C4-2B (cell line): Measurements from ENCODE around the gene ADAMTS7.

Experiments used
- ZFX ChIP-seq: fragments of 450-650 bp; IDR thresholded peaks from 2 replicates; pipeline ENCODE4 v1.6.1; 2017
- TF ChIP-seq, protein P1 (sequence below): fragments of 450-650 bp; conservative IDR thresholded peaks from 2 replicates; pipeline ENCODE4 v1.5.1; 2017; ENCODE audit warnings: mild to moderate bottlenecking

DNA sequence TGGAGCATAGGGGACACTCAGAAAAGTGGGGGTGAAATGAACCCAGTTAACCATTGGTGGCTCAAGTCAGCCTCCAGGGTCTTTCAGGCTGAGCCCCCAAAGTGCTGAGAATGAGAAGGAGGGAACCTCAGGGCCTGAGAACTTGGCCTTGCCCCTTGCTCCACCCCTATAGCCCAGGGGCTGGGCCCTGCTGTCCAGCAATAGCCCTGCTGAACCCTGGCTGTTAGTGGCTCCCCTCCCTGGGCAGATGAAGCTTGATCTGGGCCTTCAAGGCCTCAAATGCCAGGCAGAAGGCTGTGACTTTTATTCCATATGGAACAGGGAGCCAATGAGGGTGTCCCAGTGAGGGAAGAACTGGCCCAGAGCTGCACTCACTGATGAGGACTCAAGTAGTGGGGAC lies 16.2 kb downstream of the ADAMTS7 start:
- TF ChIP-seq, protein P1, sequence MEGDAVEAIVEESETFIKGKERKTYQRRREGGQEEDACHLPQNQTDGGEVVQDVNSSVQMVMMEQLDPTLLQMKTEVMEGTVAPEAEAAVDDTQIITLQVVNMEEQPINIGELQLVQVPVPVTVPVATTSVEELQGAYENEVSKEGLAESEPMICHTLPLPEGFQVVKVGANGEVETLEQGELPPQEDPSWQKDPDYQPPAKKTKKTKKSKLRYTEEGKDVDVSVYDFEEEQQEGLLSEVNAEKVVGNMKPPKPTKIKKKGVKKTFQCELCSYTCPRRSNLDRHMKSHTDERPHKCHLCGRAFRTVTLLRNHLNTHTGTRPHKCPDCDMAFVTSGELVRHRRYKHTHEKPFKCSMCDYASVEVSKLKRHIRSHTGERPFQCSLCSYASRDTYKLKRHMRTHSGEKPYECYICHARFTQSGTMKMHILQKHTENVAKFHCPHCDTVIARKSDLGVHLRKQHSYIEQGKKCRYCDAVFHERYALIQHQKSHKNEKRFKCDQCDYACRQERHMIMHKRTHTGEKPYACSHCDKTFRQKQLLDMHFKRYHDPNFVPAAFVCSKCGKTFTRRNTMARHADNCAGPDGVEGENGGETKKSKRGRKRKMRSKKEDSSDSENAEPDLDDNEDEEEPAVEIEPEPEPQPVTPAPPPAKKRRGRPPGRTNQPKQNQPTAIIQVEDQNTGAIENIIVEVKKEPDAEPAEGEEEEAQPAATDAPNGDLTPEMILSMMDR: no peak
- TF ChIP-seq ZFX: no peak
